BJ (cell line): Measurements from ENCODE around the gene NISCH. TPM values are rescaled to one million over a fixed set of nuclear protein-coding genes. Genes with fewer than 3 reads are reported as not detected.

ENCODE experiments used
- CTCF ChIA-PET: fragments of 350-600 bp; formaldehyde crosslinking; extraction: SDS; loops from one replicate; lab custom pipeline; 2021; ENCODE audit warnings: antibody characterized with exemption, inconsistent platforms; lab: Yijun Ruan, JAX
- POLR2A ChIA-PET: fragments of 300-600 bp; sonication (Branson Sonifier 250); formaldehyde crosslinking; extraction: SDS; loops from one replicate; lab custom pipeline; 2021; ENCODE audit warnings: antibody characterized with exemption; lab: Charles Lee
- DNase-seq: peaks from one replicate; pipeline ENCODE4 v3.0.0-alpha.2; 2011; ENCODE audit warnings: low read depth
- H3K27me3 ChIP-seq: 2 replicates; pipeline ENCODE4 v1.6.0; 2011; ENCODE audit warnings: low read length; ENCODE audit not compliant: control insufficient read depth, insufficient read depth
- H3K36me3 ChIP-seq: 2 replicates; pipeline ENCODE4 v1.5.1; 2011; ENCODE audit warnings: low read length; ENCODE audit not compliant: control insufficient read depth, insufficient read depth
- H3K4me3 ChIP-seq: 2 replicates; pipeline ENCODE4 v1.5.1; 2011; ENCODE audit warnings: low read depth, mild to moderate bottlenecking, control low read depth, low read length
- polyA plus RNA-seq: library from polyadenylated mRNA; depleted of rRNA; stranded (reverse); fragments of >200 nt; gene quantifications from 2 replicates; pipeline ENCODE4 v1.2.3, GENCODE V29; 2011
- TF ChIP-seq, protein P1 (sequence below): IDR thresholded peaks from 2 replicates; pipeline ENCODE4 v1.5.1; 2011; ENCODE audit warnings: low read depth, mild to moderate bottlenecking, control low read depth, inconsistent platforms, low read length, moderate library complexity; ENCODE audit not compliant: insufficient read depth

NISCH gene
- polyA plus RNA-seq, 1 experiment, result 95.3 TPM

DNA sequence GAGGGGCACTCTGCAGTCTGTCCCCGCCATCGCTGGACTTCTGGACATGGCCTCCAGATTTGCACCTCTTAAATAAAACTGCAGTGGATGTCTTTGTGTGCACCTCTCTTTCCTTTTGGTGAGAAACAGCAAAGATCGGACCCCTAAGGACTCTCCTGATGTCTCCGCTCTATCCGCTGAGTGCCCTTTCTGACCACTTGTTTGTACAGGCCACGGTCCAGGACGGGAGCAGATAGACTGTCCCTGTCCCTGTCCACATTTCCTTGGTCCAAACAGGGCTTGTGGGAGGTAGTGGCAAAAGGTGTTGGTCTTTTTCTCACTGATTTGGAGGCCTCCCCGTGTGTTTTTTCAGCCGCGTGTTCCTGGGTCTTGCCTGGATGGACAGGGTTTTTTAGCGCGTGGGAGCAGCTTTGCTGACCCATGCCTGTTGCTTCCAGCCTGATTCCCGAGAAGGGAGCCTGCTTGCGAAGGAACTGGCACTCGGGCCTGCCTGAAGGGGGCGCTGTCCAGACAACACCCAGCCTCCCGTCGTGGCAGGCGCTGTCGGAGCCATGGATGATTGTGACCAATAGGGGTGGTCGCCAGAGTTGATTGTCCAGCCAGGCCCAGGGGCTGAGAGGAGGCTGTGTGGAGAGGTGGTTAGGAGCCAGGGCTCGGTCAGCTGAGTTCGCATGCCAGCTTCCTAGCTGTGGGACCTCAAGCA lies 26.6 kb downstream of the NISCH start:
- POLR2A ChIA-PET, result no interaction called here

DNA sequence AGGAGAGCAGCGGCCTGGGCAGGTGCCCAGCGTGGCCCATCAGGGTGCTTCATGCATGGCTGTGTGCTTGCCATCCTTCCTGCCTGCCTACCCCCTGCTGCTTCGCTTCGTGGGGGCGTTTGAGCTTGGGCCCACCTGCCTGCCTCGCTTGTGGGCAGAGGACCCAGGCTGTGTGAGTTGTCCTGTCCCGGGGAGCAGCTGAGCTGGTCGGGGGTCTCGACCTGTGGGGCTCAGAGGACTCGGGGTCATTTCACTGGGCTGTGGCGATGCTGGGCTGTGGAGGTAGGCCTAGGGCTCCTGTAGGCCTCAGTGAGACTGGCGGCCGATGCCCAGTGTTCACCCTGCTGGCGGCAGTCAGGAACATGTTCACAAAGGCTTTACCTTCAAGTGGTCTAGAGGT lies 27.7 kb downstream of the NISCH start:
- DNase-seq, result no peak
- POLR2A ChIA-PET, result no interaction called here
- TF ChIP-seq, protein P1, sequence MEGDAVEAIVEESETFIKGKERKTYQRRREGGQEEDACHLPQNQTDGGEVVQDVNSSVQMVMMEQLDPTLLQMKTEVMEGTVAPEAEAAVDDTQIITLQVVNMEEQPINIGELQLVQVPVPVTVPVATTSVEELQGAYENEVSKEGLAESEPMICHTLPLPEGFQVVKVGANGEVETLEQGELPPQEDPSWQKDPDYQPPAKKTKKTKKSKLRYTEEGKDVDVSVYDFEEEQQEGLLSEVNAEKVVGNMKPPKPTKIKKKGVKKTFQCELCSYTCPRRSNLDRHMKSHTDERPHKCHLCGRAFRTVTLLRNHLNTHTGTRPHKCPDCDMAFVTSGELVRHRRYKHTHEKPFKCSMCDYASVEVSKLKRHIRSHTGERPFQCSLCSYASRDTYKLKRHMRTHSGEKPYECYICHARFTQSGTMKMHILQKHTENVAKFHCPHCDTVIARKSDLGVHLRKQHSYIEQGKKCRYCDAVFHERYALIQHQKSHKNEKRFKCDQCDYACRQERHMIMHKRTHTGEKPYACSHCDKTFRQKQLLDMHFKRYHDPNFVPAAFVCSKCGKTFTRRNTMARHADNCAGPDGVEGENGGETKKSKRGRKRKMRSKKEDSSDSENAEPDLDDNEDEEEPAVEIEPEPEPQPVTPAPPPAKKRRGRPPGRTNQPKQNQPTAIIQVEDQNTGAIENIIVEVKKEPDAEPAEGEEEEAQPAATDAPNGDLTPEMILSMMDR, result no peak
- Histone ChIP-seq H3K36me3 (peaks cover 72% of the 10 kb centered on the region), H3K4me3 (no peak overlapping the region), H3K27me3 (no peaks in the 10 kb centered on the region)
- CTCF ChIA-PET, result interaction anchor here (0.7 to 3.1 kb wide), 6 partner anchors 8 to 21 kb away, joined by 3 to 11 read pairs (median 4); no protein-coding TSS in a partner anchor

More for the DNA sequence above, 26.6 kb downstream of the NISCH start:
- CTCF ChIA-PET, result interaction anchor here (0.7 to 3.1 kb wide), 6 partner anchors 9 to 195 kb away, joined by 3 to 11 read pairs (median 4); no protein-coding TSS in a partner anchor
- Histone ChIP-seq H3K36me3 (peaks cover 72% of the 10 kb centered on the region), H3K27me3 (no peaks in the 10 kb centered on the region), H3K4me3 (no peak overlapping the region)
- no peak for DNase-seq
- TF ChIP-seq, protein P1, result peak; percentile 62

DNA sequence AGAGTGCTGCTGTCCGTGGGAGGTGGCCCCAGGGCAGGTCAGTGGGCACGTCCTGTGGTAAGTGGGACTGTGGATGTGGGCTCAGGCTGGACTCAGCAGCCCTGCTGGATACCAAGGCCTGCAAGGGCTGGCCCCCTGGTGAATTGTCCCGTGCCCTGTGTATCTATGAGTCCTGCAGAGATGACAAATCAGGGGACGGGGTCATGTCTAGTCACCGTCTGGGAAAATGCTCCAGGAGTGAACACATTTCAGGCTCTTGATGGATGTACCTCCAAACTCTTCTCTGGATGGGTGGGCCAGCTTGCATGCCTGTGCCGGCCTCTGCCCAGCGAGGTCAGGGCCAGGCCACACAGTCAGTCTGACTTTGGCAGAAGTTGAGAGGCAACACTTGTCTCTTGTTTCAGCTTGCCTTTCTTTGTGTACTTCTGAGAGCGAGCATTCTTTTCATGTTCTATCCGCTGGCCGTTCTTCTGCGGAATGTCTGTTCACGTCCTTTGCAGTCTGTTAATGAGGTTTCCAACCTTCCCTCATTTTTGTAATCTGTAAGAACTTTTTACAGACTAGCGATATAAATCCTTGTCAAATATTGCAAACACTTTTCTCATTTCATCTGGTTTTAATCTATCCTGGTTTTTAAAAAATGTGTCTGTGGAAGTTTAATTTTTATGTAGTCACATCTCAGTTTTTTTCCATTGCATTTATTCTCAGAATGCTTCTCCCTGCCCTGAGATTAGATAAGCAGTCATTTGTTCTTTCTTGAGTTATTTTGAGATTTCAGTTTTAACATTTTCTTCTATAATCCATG lies 28.4 kb downstream of the NISCH start:
- ChIA-PET CTCF (interaction anchor here (3.1 kb wide), 1 partner anchor 12 kb away, joined by 11 read pairs; no protein-coding TSS in a partner anchor), POLR2A (no interaction called here)
- Histone ChIP-seq H3K4me3 (no peak overlapping the region), H3K27me3 (no peaks in the 10 kb centered on the region), H3K36me3 (peaks cover 73% of the 10 kb centered on the region)
- peak; percentile 91 for DNase-seq
- TF ChIP-seq, protein P1, result no peak

DNA sequence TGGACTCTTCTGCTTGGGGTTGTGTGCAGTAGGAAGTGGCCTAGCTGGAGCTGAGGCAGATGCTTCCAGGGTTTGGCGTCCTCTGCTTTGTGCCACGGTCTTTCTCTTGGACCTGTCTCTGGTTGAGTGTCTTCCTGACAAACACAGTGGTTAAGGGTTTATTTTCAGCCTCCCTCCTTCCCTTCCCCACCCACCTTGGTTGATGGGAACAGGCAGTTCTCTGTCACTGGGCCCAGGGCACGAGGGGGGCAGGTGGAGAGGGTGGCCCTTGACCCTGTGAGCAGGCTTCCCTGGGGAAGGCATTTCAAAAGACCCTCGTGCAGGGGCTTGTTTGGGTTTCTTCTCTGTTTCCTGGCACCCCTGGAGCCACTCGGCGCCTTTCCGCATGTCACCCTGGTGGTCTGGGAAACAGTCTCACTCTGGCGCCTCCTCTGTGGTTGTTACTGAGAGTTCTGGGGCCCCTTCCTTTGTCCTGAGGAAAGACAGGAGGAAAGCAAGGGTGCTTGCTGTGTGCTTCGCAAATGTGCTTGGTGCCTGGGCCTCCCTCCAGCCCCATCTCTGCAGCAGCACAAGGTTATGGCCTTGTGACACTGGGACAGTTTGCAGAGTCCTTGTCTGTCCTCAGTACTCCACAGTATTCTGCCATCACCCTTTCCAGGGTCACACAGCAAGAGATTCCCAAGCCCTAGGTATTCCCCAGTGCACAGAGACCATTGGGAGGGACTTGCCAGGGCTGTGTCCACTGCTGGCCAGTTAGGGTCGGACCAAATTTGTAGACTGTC lies 29.5 kb downstream of the NISCH start:
- CTCF ChIA-PET, result interaction anchor here (1.2 kb wide), 1 partner anchor 57 kb away, joined by 3 read pairs; no protein-coding TSS in a partner anchor
- POLR2A ChIA-PET, result no interaction called here
- Histone ChIP-seq H3K36me3 (peaks cover 73% of the 10 kb centered on the region), H3K27me3 (no peaks in the 10 kb centered on the region), H3K4me3 (no peak overlapping the region)
- TF ChIP-seq, protein P1, result no peak
- no peak for DNase-seq
